GM19328 (cell line): ENCODE measurements around the gene TRAPPC3L.
"Not testable (repeated sequence)": the region's sequence is repeated elsewhere in the genome, so short reads cannot be mapped to it uniquely, and the experiment has no call there.

Experiments used
- ATAC-seq: cut with Tn5 transposase; IDR thresholded peaks from one replicate; pipeline ENCODE4 v1.9.1; 2021; ENCODE audit warnings: mild to moderate bottlenecking, moderate library complexity; ENCODE audit not compliant: unreplicated experiment

Gene TRAPPC3L

DNA sequence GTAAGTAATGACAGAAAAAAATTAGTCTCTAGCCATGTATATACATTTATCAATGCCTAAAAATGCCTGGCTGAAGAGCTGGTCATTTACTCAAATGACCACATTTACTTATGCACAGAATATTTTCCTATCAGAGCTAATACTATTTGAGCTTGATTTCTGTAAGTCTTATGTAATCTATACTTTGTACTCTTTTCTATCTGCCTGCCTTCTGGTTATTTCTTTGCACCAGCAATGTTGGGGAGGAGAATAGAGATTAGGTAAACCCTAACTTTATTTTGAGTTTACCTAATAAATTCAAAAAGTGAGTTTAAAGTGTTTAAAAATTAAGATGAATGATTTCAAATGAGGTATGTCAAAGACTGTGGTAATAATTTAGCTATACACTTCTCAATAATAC is 30.3 kb downstream of the TRAPPC3L start:
- no peak for ATAC-seq

DNA sequence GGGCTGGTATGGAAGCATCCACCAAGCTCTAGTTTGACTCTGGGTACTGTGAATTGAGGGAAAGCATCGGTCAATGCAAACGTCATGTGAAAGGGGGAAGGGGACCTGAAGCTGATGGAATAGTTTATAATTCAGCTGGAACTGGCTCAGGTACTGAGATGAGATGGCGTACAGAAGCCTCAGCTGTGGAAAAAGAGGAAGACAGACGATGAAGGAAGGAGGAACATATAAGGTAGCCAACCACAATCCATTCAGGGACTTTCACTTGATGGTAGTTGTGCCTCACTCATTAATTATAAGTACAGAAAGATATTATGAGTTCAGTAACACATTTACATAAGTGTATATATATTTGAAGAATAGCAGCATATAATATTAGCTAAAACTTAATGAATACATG is 31.4 kb downstream of the TRAPPC3L start:
- ATAC-seq, result no peak

- ATAC-seq, result no peak
Measured at GRCh38 chr6:116513224-116513875, 32.1 kb downstream of the TRAPPC3L start.

DNA sequence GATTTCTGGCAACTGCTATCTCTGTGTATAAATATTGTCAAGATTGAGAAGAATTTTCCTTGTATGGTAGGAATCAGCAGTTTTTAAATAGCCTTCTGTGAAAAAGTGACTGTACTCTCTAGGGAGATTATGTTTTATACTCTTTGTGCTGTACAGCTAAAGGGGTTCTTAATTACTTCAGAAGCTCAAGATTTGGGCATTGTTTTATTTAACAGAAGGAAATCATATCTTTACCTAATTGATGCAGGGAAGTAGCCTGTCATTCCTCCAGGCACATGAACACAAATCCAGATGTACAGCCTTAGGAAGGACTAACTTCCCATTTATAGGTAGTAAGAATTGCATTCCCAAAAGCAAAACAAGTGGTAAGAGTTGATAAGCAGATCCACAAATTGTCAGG is 32.8 kb downstream of the TRAPPC3L start:
- ATAC-seq, result no peak

DNA sequence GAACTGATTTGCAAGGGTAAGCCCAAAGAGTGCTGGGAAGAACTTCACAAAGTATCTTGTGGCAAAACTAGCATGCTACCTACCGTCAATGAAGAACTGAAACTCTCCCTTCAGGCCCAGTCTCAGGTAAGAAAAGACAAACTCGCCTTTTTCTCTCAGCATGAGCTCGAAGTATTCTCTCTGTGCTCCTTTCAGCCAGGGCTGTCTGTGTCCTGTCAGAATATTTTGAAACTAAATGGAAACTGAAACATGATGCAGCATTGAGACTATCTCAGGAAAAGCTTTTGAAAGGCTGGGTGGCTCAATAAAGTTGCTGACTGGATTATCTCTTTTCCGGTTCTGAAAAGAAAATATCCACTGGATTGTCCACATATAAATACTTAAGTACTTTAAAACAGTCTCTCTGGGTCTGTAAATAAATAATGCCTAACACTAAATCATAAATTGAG is 33.3 kb downstream of the TRAPPC3L start:
- peak; percentile 79 for ATAC-seq

- ATAC-seq, result no peak
Measured at GRCh38 chr6:116511424-116512110, 33.9 kb downstream of the TRAPPC3L start, which contains the start of gene CALHM5. TSS of gene CALHM5 (plus strand) at chr6:116511639. CDS start at chr6:116511697, 58 bp downstream.

DNA sequence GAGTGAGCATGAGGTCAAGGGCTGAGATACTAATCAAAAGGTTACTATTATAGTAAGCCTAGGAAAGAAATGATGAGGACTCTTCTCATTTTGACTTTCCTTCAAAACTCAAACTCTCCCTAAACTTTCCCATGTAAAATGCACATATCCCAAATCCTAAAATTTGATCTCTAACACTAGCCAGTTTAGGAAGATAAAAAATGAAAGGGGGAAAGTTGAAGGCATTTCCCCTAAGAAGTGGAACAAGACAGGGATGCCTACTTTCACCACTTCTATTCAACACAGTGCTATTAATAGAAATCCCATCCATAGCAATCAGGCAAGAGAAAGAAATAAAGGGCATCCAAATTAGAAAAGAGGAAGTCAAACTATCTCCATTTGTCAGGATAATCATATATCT is 37.0 kb downstream of the TRAPPC3L start:
- ATAC-seq, result no peak

GRCh38 chr6:116507324-116507723 is 38.2 kb downstream of the TRAPPC3L start:
- no peak for ATAC-seq

- ATAC-seq, result no peak
Measured at GRCh38 chr6:116500969-116501433, 44.5 kb downstream of the TRAPPC3L start.

DNA sequence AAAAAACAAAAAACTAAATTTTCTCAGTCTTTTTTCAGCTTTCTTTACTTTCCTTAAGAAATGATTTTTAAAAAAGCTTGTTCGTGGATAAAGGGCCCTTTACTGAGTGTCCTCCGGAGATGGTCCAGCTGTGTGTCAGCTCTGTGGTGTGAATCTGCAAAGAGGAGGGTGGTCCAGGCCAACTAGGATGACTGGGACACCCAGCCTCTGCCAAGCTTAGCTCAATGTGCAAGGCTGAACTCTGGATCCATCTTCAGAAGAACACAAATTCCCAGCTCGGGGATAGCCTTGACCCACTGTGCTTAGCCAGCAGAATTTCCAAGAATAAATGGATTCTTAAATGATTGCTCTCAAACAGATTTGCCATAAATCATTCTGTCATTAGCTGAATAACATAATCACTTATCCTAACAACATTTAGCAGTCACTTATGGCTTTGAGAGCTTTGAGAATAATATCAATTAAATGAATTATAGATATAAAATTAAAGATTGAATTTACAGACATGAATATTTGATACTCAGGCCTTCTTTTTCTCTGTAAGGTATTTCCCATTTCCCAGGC is 48.3 kb downstream of the TRAPPC3L start:
- ATAC-seq, result no peak

- ATAC-seq, result not testable (repeated sequence)
Measured at GRCh38 chr6:116495161-116495560, 50.3 kb downstream of the TRAPPC3L start.

- no peak for ATAC-seq
Measured at GRCh38 chr6:116492331-116493067, 53.0 kb downstream of the TRAPPC3L start.

DNA sequence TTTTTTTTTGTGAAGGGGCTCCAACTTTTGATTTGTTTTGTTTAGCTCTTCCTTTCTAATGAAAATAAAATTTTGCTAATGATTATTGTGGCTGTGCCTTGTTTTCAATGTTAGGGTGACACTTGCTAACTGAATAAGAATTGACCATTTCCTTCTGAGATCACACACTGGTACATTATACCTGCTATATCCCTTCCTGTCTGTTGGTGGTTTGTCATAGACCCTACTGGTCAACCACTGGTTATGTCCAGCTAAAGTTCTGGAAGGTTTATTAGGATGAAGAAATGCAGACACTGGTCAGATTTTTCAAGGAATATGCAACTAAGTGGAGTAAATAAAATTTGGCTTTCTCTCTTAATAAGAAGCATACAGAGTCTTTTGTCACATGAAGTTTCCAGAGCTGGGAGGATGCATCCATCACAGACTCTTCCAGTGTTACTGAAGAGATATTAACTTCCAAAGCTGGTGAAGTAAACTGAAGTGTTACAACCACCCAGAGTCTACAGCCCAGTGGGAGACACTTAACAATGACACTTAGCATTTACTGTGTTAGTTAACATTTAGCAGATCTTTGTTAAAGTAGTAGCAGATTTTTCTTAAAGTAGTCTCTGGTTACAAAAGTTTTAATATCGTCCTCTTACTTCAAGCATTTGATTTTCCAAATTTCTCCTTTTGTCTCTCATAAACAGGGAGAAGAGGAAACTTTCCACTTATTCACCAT is 53.7 kb downstream of the TRAPPC3L start:
- ATAC-seq, result no peak

DNA sequence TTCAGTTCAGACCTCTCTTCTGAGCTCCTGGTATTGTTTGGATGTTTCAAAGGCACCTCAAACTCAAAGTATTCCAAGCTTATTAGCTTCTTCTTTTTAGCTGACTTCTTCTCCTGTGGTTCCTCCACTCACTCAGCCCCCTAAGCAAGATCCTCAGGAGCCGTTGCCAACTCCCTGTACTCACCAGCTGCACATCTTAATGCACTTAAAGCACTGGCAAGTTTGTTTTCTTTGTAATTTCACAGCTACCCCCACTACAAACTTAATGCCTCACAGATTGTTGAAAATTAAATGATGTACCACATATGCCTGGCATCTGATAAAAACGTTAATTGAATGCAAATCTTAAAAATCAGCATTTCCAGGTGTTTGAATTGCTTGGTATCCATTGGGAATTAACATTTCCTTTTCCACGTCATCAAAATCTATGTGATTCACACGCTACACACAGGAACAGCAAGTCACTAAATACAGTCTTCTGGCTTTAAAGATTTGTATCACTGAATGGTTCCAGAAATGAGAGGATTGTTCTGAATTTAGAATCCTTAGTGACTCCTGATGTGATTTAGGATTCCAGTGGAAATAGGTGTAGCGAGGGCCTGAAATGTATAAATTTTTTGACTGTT is 59.8 kb downstream of the TRAPPC3L start:
- ATAC-seq, result no peak

- ATAC-seq, result no peak
Measured at GRCh38 chr6:116483616-116484015, 61.9 kb downstream of the TRAPPC3L start.

- no peak for ATAC-seq
Measured at GRCh38 chr6:116482780-116483179, 62.7 kb downstream of the TRAPPC3L start.

GRCh38 chr6:116476002-116476678 is 69.3 kb downstream of the TRAPPC3L start:
- ATAC-seq, result peak; percentile 100

- ATAC-seq, result no peak
Measured at GRCh38 chr6:116475141-116475540, 70.3 kb downstream of the TRAPPC3L start.

DNA sequence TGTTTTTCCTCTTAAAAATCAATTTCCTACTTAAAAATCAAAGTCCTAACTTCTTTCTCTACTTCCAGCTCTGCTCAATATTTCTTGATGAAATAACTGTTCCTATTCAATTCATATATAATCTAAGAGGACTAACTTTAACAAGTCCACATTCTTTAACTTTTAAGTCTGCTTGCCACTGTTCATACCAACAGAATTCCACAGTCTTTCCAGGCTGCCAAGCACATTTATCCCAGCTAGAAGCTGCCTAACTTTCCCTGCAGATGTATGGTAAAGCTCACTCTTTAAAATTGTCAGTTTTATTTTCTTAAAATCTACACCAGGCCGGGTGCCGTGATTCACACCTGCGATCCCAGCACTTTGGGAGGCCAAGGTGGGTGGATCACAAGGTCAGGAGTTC is 72.8 kb downstream of the TRAPPC3L start:
- ATAC-seq, result no peak

GRCh38 chr6:116471531-116471930 is 74.0 kb downstream of the TRAPPC3L start:
- no peak for ATAC-seq
